ENCODE measurements around the gene ATP6V1G2. TPM values are rescaled to one million over a fixed set of nuclear protein-coding genes. Genes with fewer than 3 reads are reported as not detected.

Gene ATP6V1G2
- total and polyA plus RNA-seq, 2 experiments from 2014 or later: 2.4 to 2.7 TPM

DNA sequence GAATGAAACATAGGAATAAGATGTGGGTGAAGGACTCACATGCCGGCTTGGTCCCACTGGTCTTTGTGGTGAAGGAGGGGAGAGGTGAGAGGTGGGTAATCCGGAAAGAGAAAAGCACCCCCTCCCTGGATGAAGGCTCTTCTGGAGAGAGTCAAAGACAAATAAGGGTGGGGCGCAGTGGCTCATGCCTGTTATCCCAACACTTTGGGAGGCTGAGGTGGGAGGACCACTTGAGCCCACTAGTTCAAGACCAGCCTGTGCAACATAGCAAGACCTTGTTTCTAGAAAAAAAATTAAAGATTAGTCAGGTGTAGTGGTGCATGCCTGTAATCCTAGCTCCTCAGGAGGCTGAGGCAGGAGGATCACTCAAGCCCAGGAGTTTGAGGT lies 32.7 kb upstream of the ATP6V1G2 start:
- Histone ChIP-seq H4K20me1 (replicated peaks; ENCODE audit: insufficient read depth) (no peaks in the 10 kb centered on the region), H3K27me3 (ENCODE audit: insufficient read depth) (peaks cover 20% of the 10 kb centered on the region), H2AFZ (no peak overlapping the region), H3K4me1 (ENCODE audit: insufficient read depth) (peaks cover 4% of the 10 kb centered on the region; the same call in 1 of the 2 replicates), H3K27ac (ENCODE audit: low read depth) (no peak overlapping the region), H3K4me2 (no peak overlapping the region), H3F3A (replicated peaks; ENCODE audit: low read depth) (no peaks in the 10 kb centered on the region), H3K9me2 (ENCODE audit: insufficient read depth) (no peaks in the 10 kb centered on the region), H3K4me3 (no peak overlapping the region), H3K79me2 (replicated peaks; ENCODE audit: insufficient read depth) (no peaks in the 10 kb centered on the region), H3K36me3 (ENCODE audit: insufficient read depth) (no peaks in the 10 kb centered on the region)
- ATAC-seq (no peak), DNase-seq (ENCODE audit: low spot score) (no peak)
- peaks cover 25% of the 10 kb centered on the region for H3K4me1 Mint-ChIP-seq
- no peak overlapping the region for H3K27ac Mint-ChIP-seq
- H3K9me3 Mint-ChIP-seq: peaks cover 3% of the 10 kb centered on the region; the same call in 2 of the 3 replicates
- peaks cover 44% of the 10 kb centered on the region for H3K27me3 Mint-ChIP-seq (ENCODE audit: insufficient read depth, low read depth, poor library complexity)
- no peak overlapping the region; the same call in 2 of the 3 replicates for H3K4me3 Mint-ChIP-seq
- no peaks in the 10 kb centered on the region for H3K36me3 Mint-ChIP-seq (ENCODE audit: low read depth)
- TF ChIP-seq, protein P1, sequence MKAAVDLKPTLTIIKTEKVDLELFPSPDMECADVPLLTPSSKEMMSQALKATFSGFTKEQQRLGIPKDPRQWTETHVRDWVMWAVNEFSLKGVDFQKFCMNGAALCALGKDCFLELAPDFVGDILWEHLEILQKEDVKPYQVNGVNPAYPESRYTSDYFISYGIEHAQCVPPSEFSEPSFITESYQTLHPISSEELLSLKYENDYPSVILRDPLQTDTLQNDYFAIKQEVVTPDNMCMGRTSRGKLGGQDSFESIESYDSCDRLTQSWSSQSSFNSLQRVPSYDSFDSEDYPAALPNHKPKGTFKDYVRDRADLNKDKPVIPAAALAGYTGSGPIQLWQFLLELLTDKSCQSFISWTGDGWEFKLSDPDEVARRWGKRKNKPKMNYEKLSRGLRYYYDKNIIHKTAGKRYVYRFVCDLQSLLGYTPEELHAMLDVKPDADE (IDR thresholded peaks at IDR 0.05): no peak
- TF ChIP-seq EZH2 (IDR thresholded peaks at IDR 0.05; ENCODE audit: low read depth, unreplicated experiment) (no peak), ZNF114 (CRISPR knock-in tag; IDR thresholded peaks at IDR 0.05) (no peak), STAT1 (IDR thresholded peaks at IDR 0.05; ENCODE audit: unreplicated experiment) (no peak), EZH2phosphoT487 (IDR thresholded peaks at IDR 0.05; ENCODE audit: unreplicated experiment) (no peak), JUNB (IDR thresholded peaks at IDR 0.05; ENCODE audit: unreplicated experiment) (no peak), CREB1 (CRISPR knock-in tag; IDR thresholded peaks at IDR 0.05; ENCODE audit: low read depth) (no peak), ZNF331 (CRISPR knock-in tag; IDR thresholded peaks at IDR 0.05; ENCODE audit: low read depth) (no peak), NANOG (IDR thresholded peaks at IDR 0.05; ENCODE audit: borderline replicate concordance) (no peak), POLR2AphosphoS5 (IDR thresholded peaks at IDR 0.05; ENCODE audit: low read depth) (no peak)
- TF ChIP-seq, protein P2, sequence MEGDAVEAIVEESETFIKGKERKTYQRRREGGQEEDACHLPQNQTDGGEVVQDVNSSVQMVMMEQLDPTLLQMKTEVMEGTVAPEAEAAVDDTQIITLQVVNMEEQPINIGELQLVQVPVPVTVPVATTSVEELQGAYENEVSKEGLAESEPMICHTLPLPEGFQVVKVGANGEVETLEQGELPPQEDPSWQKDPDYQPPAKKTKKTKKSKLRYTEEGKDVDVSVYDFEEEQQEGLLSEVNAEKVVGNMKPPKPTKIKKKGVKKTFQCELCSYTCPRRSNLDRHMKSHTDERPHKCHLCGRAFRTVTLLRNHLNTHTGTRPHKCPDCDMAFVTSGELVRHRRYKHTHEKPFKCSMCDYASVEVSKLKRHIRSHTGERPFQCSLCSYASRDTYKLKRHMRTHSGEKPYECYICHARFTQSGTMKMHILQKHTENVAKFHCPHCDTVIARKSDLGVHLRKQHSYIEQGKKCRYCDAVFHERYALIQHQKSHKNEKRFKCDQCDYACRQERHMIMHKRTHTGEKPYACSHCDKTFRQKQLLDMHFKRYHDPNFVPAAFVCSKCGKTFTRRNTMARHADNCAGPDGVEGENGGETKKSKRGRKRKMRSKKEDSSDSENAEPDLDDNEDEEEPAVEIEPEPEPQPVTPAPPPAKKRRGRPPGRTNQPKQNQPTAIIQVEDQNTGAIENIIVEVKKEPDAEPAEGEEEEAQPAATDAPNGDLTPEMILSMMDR (conservative IDR thresholded peaks at IDR 0.05; ENCODE audit: low read depth in 2 of 2): no peak
- TF ChIP-seq, protein P3, sequence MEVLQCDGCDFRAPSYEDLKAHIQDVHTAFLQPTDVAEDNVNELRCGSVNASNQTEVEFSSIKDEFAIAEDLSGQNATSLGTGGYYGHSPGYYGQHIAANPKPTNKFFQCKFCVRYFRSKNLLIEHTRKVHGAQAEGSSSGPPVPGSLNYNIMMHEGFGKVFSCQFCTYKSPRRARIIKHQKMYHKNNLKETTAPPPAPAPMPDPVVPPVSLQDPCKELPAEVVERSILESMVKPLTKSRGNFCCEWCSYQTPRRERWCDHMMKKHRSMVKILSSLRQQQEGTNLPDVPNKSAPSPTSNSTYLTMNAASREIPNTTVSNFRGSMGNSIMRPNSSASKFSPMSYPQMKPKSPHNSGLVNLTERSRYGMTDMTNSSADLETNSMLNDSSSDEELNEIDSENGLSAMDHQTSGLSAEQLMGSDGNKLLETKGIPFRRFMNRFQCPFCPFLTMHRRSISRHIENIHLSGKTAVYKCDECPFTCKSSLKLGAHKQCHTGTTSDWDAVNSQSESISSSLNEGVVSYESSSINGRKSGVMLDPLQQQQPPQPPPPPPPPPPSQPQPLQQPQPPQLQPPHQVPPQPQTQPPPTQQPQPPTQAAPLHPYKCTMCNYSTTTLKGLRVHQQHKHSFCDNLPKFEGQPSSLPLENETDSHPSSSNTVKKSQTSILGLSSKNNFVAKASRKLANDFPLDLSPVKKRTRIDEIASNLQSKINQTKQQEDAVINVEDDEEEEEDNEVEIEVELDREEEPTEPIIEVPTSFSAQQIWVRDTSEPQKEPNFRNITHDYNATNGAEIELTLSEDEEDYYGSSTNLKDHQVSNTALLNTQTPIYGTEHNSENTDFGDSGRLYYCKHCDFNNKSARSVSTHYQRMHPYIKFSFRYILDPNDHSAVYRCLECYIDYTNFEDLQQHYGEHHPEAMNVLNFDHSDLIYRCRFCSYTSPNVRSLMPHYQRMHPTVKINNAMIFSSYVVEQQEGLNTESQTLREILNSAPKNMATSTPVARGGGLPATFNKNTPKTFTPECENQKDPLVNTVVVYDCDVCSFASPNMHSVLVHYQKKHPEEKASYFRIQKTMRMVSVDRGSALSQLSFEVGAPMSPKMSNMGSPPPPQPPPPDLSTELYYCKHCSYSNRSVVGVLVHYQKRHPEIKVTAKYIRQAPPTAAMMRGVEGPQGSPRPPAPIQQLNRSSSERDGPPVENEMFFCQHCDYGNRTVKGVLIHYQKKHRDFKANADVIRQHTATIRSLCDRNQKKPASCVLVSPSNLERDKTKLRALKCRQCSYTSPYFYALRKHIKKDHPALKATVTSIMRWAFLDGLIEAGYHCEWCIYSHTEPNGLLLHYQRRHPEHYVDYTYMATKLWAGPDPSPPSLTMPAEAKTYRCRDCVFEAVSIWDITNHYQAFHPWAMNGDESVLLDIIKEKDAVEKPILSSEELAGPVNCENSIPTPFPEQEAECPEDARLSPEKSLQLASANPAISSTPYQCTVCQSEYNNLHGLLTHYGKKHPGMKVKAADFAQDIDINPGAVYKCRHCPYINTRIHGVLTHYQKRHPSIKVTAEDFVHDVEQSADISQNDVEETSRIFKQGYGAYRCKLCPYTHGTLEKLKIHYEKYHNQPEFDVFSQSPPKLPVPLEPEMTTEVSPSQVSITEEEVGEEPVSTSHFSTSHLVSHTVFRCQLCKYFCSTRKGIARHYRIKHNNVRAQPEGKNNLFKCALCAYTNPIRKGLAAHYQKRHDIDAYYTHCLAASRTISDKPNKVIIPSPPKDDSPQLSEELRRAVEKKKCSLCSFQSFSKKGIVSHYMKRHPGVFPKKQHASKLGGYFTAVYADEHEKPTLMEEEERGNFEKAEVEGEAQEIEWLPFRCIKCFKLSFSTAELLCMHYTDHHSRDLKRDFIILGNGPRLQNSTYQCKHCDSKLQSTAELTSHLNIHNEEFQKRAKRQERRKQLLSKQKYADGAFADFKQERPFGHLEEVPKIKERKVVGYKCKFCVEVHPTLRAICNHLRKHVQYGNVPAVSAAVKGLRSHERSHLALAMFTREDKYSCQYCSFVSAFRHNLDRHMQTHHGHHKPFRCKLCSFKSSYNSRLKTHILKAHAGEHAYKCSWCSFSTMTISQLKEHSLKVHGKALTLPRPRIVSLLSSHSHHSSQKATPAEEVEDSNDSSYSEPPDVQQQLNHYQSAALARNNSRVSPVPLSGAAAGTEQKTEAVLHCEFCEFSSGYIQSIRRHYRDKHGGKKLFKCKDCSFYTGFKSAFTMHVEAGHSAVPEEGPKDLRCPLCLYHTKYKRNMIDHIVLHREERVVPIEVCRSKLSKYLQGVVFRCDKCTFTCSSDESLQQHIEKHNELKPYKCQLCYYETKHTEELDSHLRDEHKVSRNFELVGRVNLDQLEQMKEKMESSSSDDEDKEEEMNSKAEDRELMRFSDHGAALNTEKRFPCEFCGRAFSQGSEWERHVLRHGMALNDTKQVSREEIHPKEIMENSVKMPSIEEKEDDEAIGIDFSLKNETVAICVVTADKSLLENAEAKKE (CRISPR knock-in tag; IDR thresholded peaks at IDR 0.05): no peak
- TF ChIP-seq, protein P4, sequence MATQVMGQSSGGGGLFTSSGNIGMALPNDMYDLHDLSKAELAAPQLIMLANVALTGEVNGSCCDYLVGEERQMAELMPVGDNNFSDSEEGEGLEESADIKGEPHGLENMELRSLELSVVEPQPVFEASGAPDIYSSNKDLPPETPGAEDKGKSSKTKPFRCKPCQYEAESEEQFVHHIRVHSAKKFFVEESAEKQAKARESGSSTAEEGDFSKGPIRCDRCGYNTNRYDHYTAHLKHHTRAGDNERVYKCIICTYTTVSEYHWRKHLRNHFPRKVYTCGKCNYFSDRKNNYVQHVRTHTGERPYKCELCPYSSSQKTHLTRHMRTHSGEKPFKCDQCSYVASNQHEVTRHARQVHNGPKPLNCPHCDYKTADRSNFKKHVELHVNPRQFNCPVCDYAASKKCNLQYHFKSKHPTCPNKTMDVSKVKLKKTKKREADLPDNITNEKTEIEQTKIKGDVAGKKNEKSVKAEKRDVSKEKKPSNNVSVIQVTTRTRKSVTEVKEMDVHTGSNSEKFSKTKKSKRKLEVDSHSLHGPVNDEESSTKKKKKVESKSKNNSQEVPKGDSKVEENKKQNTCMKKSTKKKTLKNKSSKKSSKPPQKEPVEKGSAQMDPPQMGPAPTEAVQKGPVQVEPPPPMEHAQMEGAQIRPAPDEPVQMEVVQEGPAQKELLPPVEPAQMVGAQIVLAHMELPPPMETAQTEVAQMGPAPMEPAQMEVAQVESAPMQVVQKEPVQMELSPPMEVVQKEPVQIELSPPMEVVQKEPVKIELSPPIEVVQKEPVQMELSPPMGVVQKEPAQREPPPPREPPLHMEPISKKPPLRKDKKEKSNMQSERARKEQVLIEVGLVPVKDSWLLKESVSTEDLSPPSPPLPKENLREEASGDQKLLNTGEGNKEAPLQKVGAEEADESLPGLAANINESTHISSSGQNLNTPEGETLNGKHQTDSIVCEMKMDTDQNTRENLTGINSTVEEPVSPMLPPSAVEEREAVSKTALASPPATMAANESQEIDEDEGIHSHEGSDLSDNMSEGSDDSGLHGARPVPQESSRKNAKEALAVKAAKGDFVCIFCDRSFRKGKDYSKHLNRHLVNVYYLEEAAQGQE (IDR thresholded peaks at IDR 0.05; ENCODE audit: unreplicated experiment): no peak

Measured in GM23338 (cell line).